HCT116 (cell line): ENCODE data around the gene TMEM132D. TPM values are rescaled to one million over a fixed set of nuclear protein-coding genes. Genes with fewer than 3 reads are reported as not detected.

Experiments used
- ATAC-seq: fragments of 200-7000 bp; cut with Tn5 transposase; 2 replicates; pipeline ENCODE4 v1.9.1; 2020; ENCODE audit warnings: mild to moderate bottlenecking, moderate library complexity
- BruUV-seq: library from RNA; stranded (reverse); fragments of 400-500 nt; replicated peaks from 2 replicates; lab custom pipeline; 2021; lab: Mats Ljungman, UMichigan
- CTCF ChIA-PET: fragments of 300-600 bp; sonication (Branson Sonifier 250); formaldehyde crosslinking; loops from one replicate; lab custom pipeline; 2021; ENCODE audit warnings: antibody characterized with exemption; lab: Charles Lee
- POLR2A ChIA-PET: fragments of 300-600, 350-600 bp; sonication (Branson Sonifier 250); formaldehyde crosslinking; loops from one replicate; lab custom pipeline; 2021; ENCODE audit warnings: antibody characterized with exemption; lab: Charles Lee
- RAD21 ChIA-PET, 2 experiments: fragments of 300-600 bp; sonication (Branson Sonifier 250); formaldehyde crosslinking; loops; one replicate each; lab custom pipeline; 2023; ENCODE audit warnings: low total read pairs in 2 of 2; ENCODE audit not compliant: uncharacterized antibody in 2 of 2, unreplicated experiment in 2 of 2, low non-redundant PET in 1 of 2; lab: Charles Lee
- DNase-seq: peaks from one replicate; pipeline ENCODE4 v3.0.0-alpha.2; 2010; ENCODE audit warnings: low read depth, low spot score
- H2AFZ ChIP-seq: fragments of 200-600 bp; shearing (Covaris generic), sonication (generic); 2 replicates; pipeline ENCODE4 v1.6.1; 2017; ENCODE audit warnings: low read depth, mixed run types, mixed read lengths, antibody characterized with exemption, low read length; ENCODE audit not compliant: poor library complexity, severe bottlenecking
- H3K27ac ChIP-seq: 2 replicates; pipeline ENCODE4 v1.5.1; 2012; ENCODE audit warnings: low read depth, low read length
- H3K27me3 ChIP-seq: fragments of 200-600 bp; sonication (generic); 2 replicates; pipeline ENCODE4 v1.6.1; 2016; ENCODE audit warnings: mixed run types, low read length, mixed read lengths; ENCODE audit not compliant: insufficient read depth
- H3K36me3 ChIP-seq, 2 experiments: fragments of 200-500 bp in 1 of 2; fragments of 200-600 bp in 1 of 2; sonication (Bioruptor generic) in 1 of 2; sonication (generic) in 1 of 2; 2 replicates each; pipeline versions ENCODE4 v1.5.1 to v1.6.1; 2014 to 2016; ENCODE audit warnings: low read length in 2 of 2, inconsistent platforms in 1 of 2, mixed read lengths in 1 of 2, mixed run types in 1 of 2; ENCODE audit not compliant: insufficient read depth in 2 of 2, control insufficient read depth in 1 of 2
- H3K4me1 ChIP-seq, 2 experiments: fragments of 200-600 bp in 1 of 2; sonication (generic) in 1 of 2; 2 replicates each; pipeline versions ENCODE4 v1.5.1 to v1.6.1; 2012 to 2017; ENCODE audit warnings: low read length in 2 of 2, inconsistent platforms in 1 of 2, mild to moderate bottlenecking in 1 of 2, mixed read lengths in 1 of 2, mixed run types in 1 of 2, moderate library complexity in 1 of 2; ENCODE audit not compliant: insufficient read depth in 2 of 2, control insufficient read depth in 1 of 2
- H3K4me2 ChIP-seq: fragments of 200-600 bp; sonication (generic); 2 replicates; pipeline ENCODE4 v1.6.1; 2017; ENCODE audit warnings: mixed run types, low read length, mixed read lengths
- H3K4me3 ChIP-seq, 2 experiments: fragments of 200-600 bp in 1 of 2; sonication (generic) in 1 of 2; replicated peaks in 1 of 2; 2 replicates each; pipeline ENCODE4 v1.5.1; 2011 to 2016; ENCODE audit warnings: low read length in 2 of 2, control low read depth in 1 of 2, low read depth in 1 of 2, mild to moderate bottlenecking in 1 of 2, mixed read lengths in 1 of 2, mixed run types in 1 of 2
- H3K79me2 ChIP-seq: fragments of 200-600 bp; sonication (generic); 2 replicates; pipeline ENCODE4 v1.6.1; 2017; ENCODE audit warnings: mild to moderate bottlenecking, mixed run types, low read length, moderate library complexity, mixed read lengths; ENCODE audit not compliant: insufficient read depth
- H3K9ac ChIP-seq: fragments of 200-600 bp; sonication (generic); 2 replicates; pipeline ENCODE4 v1.6.1; 2016; ENCODE audit warnings: low read length, mixed read lengths
- H3K9me2 ChIP-seq: fragments of 200-600 bp; sonication (generic), shearing (Covaris generic); 2 replicates; pipeline ENCODE4 v1.6.1; 2017; ENCODE audit warnings: mixed run types, mild to moderate bottlenecking, moderate library complexity; ENCODE audit not compliant: insufficient read depth
- H3K9me3 ChIP-seq, 2 experiments: fragments of 200-500 bp in 1 of 2; fragments of 200-600 bp in 1 of 2; sonication (Bioruptor generic) in 1 of 2; sonication (generic) in 1 of 2; 2 replicates each; pipeline ENCODE4 v1.6.1; 2014 to 2017; ENCODE audit warnings: low read length in 2 of 2, mixed read lengths in 2 of 2, inconsistent platforms in 1 of 2, low read depth in 1 of 2, mild to moderate bottlenecking in 1 of 2, mixed run types in 1 of 2, moderate library complexity in 1 of 2; ENCODE audit not compliant: control insufficient read depth in 1 of 2, insufficient read depth in 1 of 2
- H4K20me1 ChIP-seq: fragments of 200-600 bp; sonication (generic), shearing (Covaris generic); 2 replicates; pipeline ENCODE4 v1.6.1; 2017; ENCODE audit warnings: mixed run types, mild to moderate bottlenecking, moderate library complexity; ENCODE audit not compliant: insufficient read depth
- CBX3 ChIP-seq: IDR thresholded peaks from 2 replicates; pipeline ENCODE4 v1.6.1; 2012; ENCODE audit warnings: low read depth
- CTCF ChIP-seq, 3 experiments: fragments of 200-600 bp in 1 of 3; sonication (generic) in 1 of 3; IDR thresholded peaks in 2 of 3; conservative IDR thresholded peaks in 1 of 3; 2 replicates each; pipeline ENCODE4 v1.5.1; 2012 to 2017; ENCODE audit warnings: low read depth in 2 of 3, low read length in 2 of 3, antibody characterized with exemption in 1 of 3, borderline replicate concordance in 1 of 3, control low read depth in 1 of 3, mild to moderate bottlenecking in 1 of 3, mixed read lengths in 1 of 3, mixed run types in 1 of 3, moderate library complexity in 1 of 3; ENCODE audit not compliant: insufficient read depth in 1 of 3
- EGR1 ChIP-seq: IDR thresholded peaks from 2 replicates; pipeline ENCODE4 v1.6.1; 2012; ENCODE audit warnings: low read depth
- ELF1 ChIP-seq: IDR thresholded peaks from 2 replicates; pipeline ENCODE4 v1.6.1; 2012; ENCODE audit warnings: low read depth, borderline replicate concordance
- EZH2 ChIP-seq: fragments of 200-600 bp; sonication (generic); IDR thresholded peaks from 2 replicates; pipeline ENCODE4 v1.6.1; 2017; ENCODE audit warnings: antibody characterized with exemption, mixed run types
- EZH2phosphoT487 ChIP-seq: fragments of 200-600 bp; IDR thresholded peaks from 2 replicates; pipeline ENCODE4 v1.6.1; 2018; ENCODE audit warnings: antibody characterized with exemption, borderline replicate concordance
- JUND ChIP-seq: IDR thresholded peaks from 2 replicates; pipeline ENCODE4 v1.6.1; 2012
- MAX ChIP-seq: IDR thresholded peaks from 2 replicates; pipeline ENCODE4 v1.6.1; 2012
- POLR2A ChIP-seq: IDR thresholded peaks from 2 replicates; pipeline ENCODE4 v1.7.0; 2011; ENCODE audit warnings: borderline replicate concordance; ENCODE audit not compliant: insufficient read depth, insufficient read length; ENCODE audit errors: extremely low read depth
- RAD21 ChIP-seq: IDR thresholded peaks from 2 replicates; pipeline ENCODE4 v1.6.1; 2012; ENCODE audit warnings: low read depth, mild to moderate bottlenecking
- SIN3A ChIP-seq: IDR thresholded peaks from 2 replicates; pipeline ENCODE4 v1.6.1; 2012; ENCODE audit warnings: low read depth
- SP1 ChIP-seq: IDR thresholded peaks from 2 replicates; pipeline ENCODE4 v1.6.1; 2012; ENCODE audit warnings: low read depth
- SRF ChIP-seq: IDR thresholded peaks from 2 replicates; pipeline ENCODE4 v1.6.1; 2012; ENCODE audit warnings: low read depth
- TCF7L2 ChIP-seq: IDR thresholded peaks from 2 replicates; pipeline ENCODE4 v1.7.0; 2011; ENCODE audit warnings: borderline replicate concordance, inconsistent platforms; ENCODE audit not compliant: insufficient read depth, insufficient read length; ENCODE audit errors: extremely low read depth
- YY1 ChIP-seq: IDR thresholded peaks from 2 replicates; pipeline ENCODE4 v1.6.1; 2011; ENCODE audit warnings: low read length, low read depth, moderate library complexity, mild to moderate bottlenecking; ENCODE audit not compliant: insufficient replicate concordance; ENCODE audit errors: extremely low read depth
- ZBTB33 ChIP-seq: IDR thresholded peaks from 2 replicates; pipeline ENCODE4 v1.6.1; 2011; ENCODE audit warnings: mild to moderate bottlenecking, low read length, moderate library complexity; ENCODE audit not compliant: insufficient replicate concordance; ENCODE audit errors: extremely low read depth
- ZNF274 ChIP-seq: fragments of 200-500 bp; sonication (Bioruptor generic); IDR thresholded peaks from 2 replicates; pipeline ENCODE4 v1.6.1; 2014; ENCODE audit warnings: mild to moderate bottlenecking, low read depth, low read length, inconsistent platforms
- intact Hi-C: fragments of 100-400 bp; cut with micrococcal nuclease; formaldehyde crosslinking; loops from 2 replicates; pipeline ENCODE4 v1.10.0; 2022
- total RNA-seq: library from RNA; stranded (reverse); gene quantifications from one replicate; pipeline ENCODE4 v1.2.1, GENCODE V29; 2021; ENCODE audit not compliant: unreplicated experiment

Gene TMEM132D
- total RNA-seq, 1 experiment from 2014 or later = not detected

DNA sequence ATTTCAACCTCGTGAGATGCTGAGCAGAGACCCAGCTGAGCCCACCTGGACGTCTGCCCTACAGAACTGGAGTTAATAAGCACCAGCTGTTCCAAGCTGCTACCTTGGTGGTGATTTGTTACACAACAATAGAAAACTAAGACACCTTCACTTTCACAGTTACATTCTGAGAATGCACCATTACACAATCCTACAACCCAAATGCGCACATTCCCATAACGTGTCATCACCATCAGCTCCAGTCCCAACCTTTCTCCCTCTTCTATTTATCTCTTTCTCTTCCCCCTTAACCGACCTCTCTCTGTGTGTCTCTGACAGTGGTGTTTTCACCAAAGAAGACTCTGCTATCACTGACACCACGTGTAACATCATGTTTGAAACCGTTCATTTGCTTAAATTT lies 91.9 kb downstream of the TMEM132D start:
- no TSS peak for BruUV-seq
- no peaks in the 10 kb centered on the region for H4K20me1 ChIP-seq
- H3K27me3 ChIP-seq = no peaks in the 10 kb centered on the region
- RAD21 ChIA-PET = no interaction called here
- no peaks in the 10 kb centered on the region for H3K4me1 ChIP-seq
- ATAC-seq (no peak), DNase-seq (no peak)
- H3K27ac ChIP-seq = no peak overlapping the region
- no peaks in the 10 kb centered on the region for H3K36me3 ChIP-seq
- H3K4me3 ChIP-seq = no peak overlapping the region
- TF ChIP-seq EZH2phosphoT487 (no peak), SP1 (no peak)
- H3K9me2 ChIP-seq = no peaks in the 10 kb centered on the region
- H3K9me3 ChIP-seq = peaks cover 3 to 33% of the 10 kb centered on the region in 2 experiments; a peak in 2 of 4 replicates
- POLR2A ChIA-PET = no interaction called here
- H3K9ac ChIP-seq = no peak overlapping the region
- H3K79me2 ChIP-seq = no peaks in the 10 kb centered on the region
- H3K4me2 ChIP-seq = no peak overlapping the region
- CTCF ChIA-PET = no interaction called here
- no peak overlapping the region for H2AFZ ChIP-seq
- intact Hi-C loops = no loop called here

GRCh38 chr12:129807136-129807535 lies 96.7 kb downstream of the TMEM132D start:
- H3K4me3 ChIP-seq = no peak overlapping the region
- peaks cover 3 to 14% of the 10 kb centered on the region in 2 experiments; a peak in 2 of 4 replicates for H3K9me3 ChIP-seq
- no peaks in the 10 kb centered on the region for H3K79me2 ChIP-seq
- H2AFZ ChIP-seq = no peak overlapping the region
- no peak overlapping the region for H3K9ac ChIP-seq
- ChIA-PET RAD21 (no interaction called here), CTCF (no interaction called here), POLR2A (no interaction called here)
- BruUV-seq = no TSS peak
- H3K4me1 ChIP-seq = no peaks in the 10 kb centered on the region
- no peaks in the 10 kb centered on the region for H4K20me1 ChIP-seq
- ATAC-seq (no peak), DNase-seq (no peak)
- H3K27ac ChIP-seq = no peak overlapping the region
- no peaks in the 10 kb centered on the region for H3K9me2 ChIP-seq
- no peaks in the 10 kb centered on the region for H3K36me3 ChIP-seq
- intact Hi-C loops = no loop called here
- H3K27me3 ChIP-seq = no peaks in the 10 kb centered on the region
- H3K4me2 ChIP-seq = no peak overlapping the region
- TF ChIP-seq SP1 = no peak
- no peak for TF ChIP-seq YY1
- no peak for TF ChIP-seq ZNF274
- TF ChIP-seq JUND = no peak
- TF ChIP-seq SIN3A = no peak
- TF ChIP-seq TCF7L2 = no peak
- TF ChIP-seq EZH2phosphoT487 = no peak
- no peak for TF ChIP-seq EGR1
- no peak for TF ChIP-seq CBX3
- TF ChIP-seq ELF1 = no peak
- TF ChIP-seq SRF = no peak
- no peak for TF ChIP-seq RAD21
- no peak for TF ChIP-seq EZH2
- no peak for TF ChIP-seq ZBTB33
- TF ChIP-seq MAX = no peak
- no peak for TF ChIP-seq CTCF (IDR thresholded peaks at IDR 0.05 in 2 of 3, conservative IDR thresholded peaks at IDR 0.05 in 1 of 3; ENCODE audit: borderline replicate concordance in 1 of 3, insufficient read depth in 1 of 3, low read depth in 2 of 3, low read length in 2 of 3)
- no peak for TF ChIP-seq POLR2A
